Activated naive CD8-positive, alpha-beta T cell (primary cell): ENCODE results near the gene SUSD6.
"Not testable (repeated sequence)": the region's sequence is repeated elsewhere in the genome, so short reads cannot be mapped to it uniquely, and the experiment has no call there.

ENCODE experiments used
- H3K27ac Mint-ChIP-seq: one replicate; pipeline ENCODE4 v1.8.0; 2021; ENCODE audit warnings: mixed read lengths
- H3K27me3 Mint-ChIP-seq: one replicate; pipeline ENCODE4 v1.8.0; 2021; ENCODE audit warnings: mixed read lengths
- H3K36me3 Mint-ChIP-seq: one replicate; pipeline ENCODE4 v1.8.0; 2021; ENCODE audit warnings: mixed read lengths
- H3K4me1 Mint-ChIP-seq: one replicate; pipeline ENCODE4 v1.8.0; 2021; ENCODE audit warnings: low read depth, mixed read lengths
- H3K4me3 Mint-ChIP-seq: one replicate; pipeline ENCODE4 v1.8.0; 2021; ENCODE audit warnings: mild to moderate bottlenecking, mixed read lengths
- H3K9me3 Mint-ChIP-seq: one replicate; pipeline ENCODE4 v1.8.0; 2021; ENCODE audit warnings: low read depth, mixed read lengths

Gene SUSD6

GRCh38 chr14:69693145-69693544, 81.7 kb downstream of the SUSD6 start:
- Mint-ChIP-seq H3K9me3 (no peaks in the 10 kb centered on the region), H3K27me3 (no peaks in the 10 kb centered on the region), H3K36me3 (peaks cover 7% of the 10 kb centered on the region), H3K27ac (no peak overlapping the region), H3K4me3 (no peak overlapping the region), H3K4me1 (peaks cover 67% of the 10 kb centered on the region)

- Mint-ChIP-seq H3K36me3 (peaks cover 4% of the 10 kb centered on the region), H3K4me1 (peaks cover 71% of the 10 kb centered on the region), H3K9me3 (no peaks in the 10 kb centered on the region), H3K27ac (peak overlapping the region; percentile 35), H3K27me3 (no peaks in the 10 kb centered on the region), H3K4me3 (no peak overlapping the region)
These were observed 82.7 kb downstream of the SUSD6 start for GRCh38 chr14:69693801-69694729.

GRCh38 chr14:69694730-69695281, 83.4 kb downstream of the SUSD6 start:
- Mint-ChIP-seq H3K4me3 (no peak overlapping the region), H3K4me1 (peaks cover 77% of the 10 kb centered on the region), H3K36me3 (peaks cover 3% of the 10 kb centered on the region)

GRCh38 chr14:69695322-69696203, 84.2 kb downstream of the SUSD6 start:
- peak overlapping the region; percentile 30 for H3K27ac Mint-ChIP-seq
- H3K36me3 Mint-ChIP-seq: no peaks in the 10 kb centered on the region
- no peak overlapping the region for H3K4me3 Mint-ChIP-seq
- H3K9me3 Mint-ChIP-seq: no peaks in the 10 kb centered on the region
- no peaks in the 10 kb centered on the region for H3K27me3 Mint-ChIP-seq
- peaks cover 73% of the 10 kb centered on the region for H3K4me1 Mint-ChIP-seq

More at GRCh38 chr14:69694730-69695281, 83.4 kb downstream of the SUSD6 start:
- no peaks in the 10 kb centered on the region for H3K9me3 Mint-ChIP-seq
- peak overlapping the region; percentile 28 for H3K27ac Mint-ChIP-seq
- H3K27me3 Mint-ChIP-seq: no peaks in the 10 kb centered on the region

GRCh38 chr14:69696204-69696527, 84.8 kb downstream of the SUSD6 start:
- no peak overlapping the region for H3K4me3 Mint-ChIP-seq

GRCh38 chr14:69696633-69697557, 85.5 kb downstream of the SUSD6 start:
- Mint-ChIP-seq H3K4me3 (peak overlapping the region; percentile 6), H3K36me3 (no peaks in the 10 kb centered on the region), H3K27ac (peak overlapping the region; percentile 75), H3K4me1 (peaks cover 83% of the 10 kb centered on the region), H3K27me3 (no peaks in the 10 kb centered on the region), H3K9me3 (no peaks in the 10 kb centered on the region)

More at GRCh38 chr14:69696204-69696527, 84.8 kb downstream of the SUSD6 start:
- no peaks in the 10 kb centered on the region for H3K27me3 Mint-ChIP-seq
- H3K36me3 Mint-ChIP-seq: no peaks in the 10 kb centered on the region
- H3K4me1 Mint-ChIP-seq: peaks cover 78% of the 10 kb centered on the region
- no peaks in the 10 kb centered on the region for H3K9me3 Mint-ChIP-seq
- H3K27ac Mint-ChIP-seq: peak overlapping the region; percentile 30

GRCh38 chr14:69698572-69698971, 87.2 kb downstream of the SUSD6 start:
- peak overlapping the region; percentile 50 for H3K27ac Mint-ChIP-seq
- H3K36me3 Mint-ChIP-seq: peaks cover 2% of the 10 kb centered on the region
- H3K4me3 Mint-ChIP-seq: no peak overlapping the region
- H3K4me1 Mint-ChIP-seq: peaks cover 83% of the 10 kb centered on the region
- H3K9me3 Mint-ChIP-seq: no peaks in the 10 kb centered on the region
- H3K27me3 Mint-ChIP-seq: no peaks in the 10 kb centered on the region

- not testable (repeated sequence) for H3K27me3 Mint-ChIP-seq, H3K36me3 Mint-ChIP-seq, H3K9me3 Mint-ChIP-seq, H3K4me3 Mint-ChIP-seq
- peak overlapping the region; percentile 50 for H3K27ac Mint-ChIP-seq
- H3K4me1 Mint-ChIP-seq: peaks cover 82% of the 10 kb centered on the region
These were observed 87.8 kb downstream of the SUSD6 start for GRCh38 chr14:69699243-69699642.

- Mint-ChIP-seq H3K4me1 (peaks cover 76% of the 10 kb centered on the region), H3K9me3 (no peaks in the 10 kb centered on the region), H3K4me3 (no peak overlapping the region), H3K27ac (peak overlapping the region; percentile 18), H3K36me3 (peaks cover 8% of the 10 kb centered on the region), H3K27me3 (no peaks in the 10 kb centered on the region)
These were observed 88.4 kb downstream of the SUSD6 start for GRCh38 chr14:69699748-69700303.

GRCh38 chr14:69700575-69700974, 89.2 kb downstream of the SUSD6 start:
- H3K27ac Mint-ChIP-seq: peak overlapping the region; percentile 30
- H3K36me3 Mint-ChIP-seq: peaks cover 8% of the 10 kb centered on the region
- no peaks in the 10 kb centered on the region for H3K27me3 Mint-ChIP-seq
- no peaks in the 10 kb centered on the region for H3K9me3 Mint-ChIP-seq
- H3K4me1 Mint-ChIP-seq: peaks cover 68% of the 10 kb centered on the region
- no peak overlapping the region for H3K4me3 Mint-ChIP-seq

GRCh38 chr14:69701291-69701690, 89.9 kb downstream of the SUSD6 start:
- H3K9me3 Mint-ChIP-seq: no peaks in the 10 kb centered on the region
- peaks cover 8% of the 10 kb centered on the region for H3K36me3 Mint-ChIP-seq
- no peak overlapping the region for H3K4me3 Mint-ChIP-seq
- no peak overlapping the region for H3K27ac Mint-ChIP-seq
- H3K27me3 Mint-ChIP-seq: no peaks in the 10 kb centered on the region
- peaks cover 63% of the 10 kb centered on the region for H3K4me1 Mint-ChIP-seq

- Mint-ChIP-seq H3K9me3 (no peaks in the 10 kb centered on the region), H3K27me3 (no peaks in the 10 kb centered on the region), H3K36me3 (peaks cover 10% of the 10 kb centered on the region), H3K27ac (no peak overlapping the region), H3K4me3 (no peak overlapping the region), H3K4me1 (peaks cover 57% of the 10 kb centered on the region)
These were observed 90.5 kb downstream of the SUSD6 start for GRCh38 chr14:69701857-69702256.

GRCh38 chr14:69703047-69704039, 91.9 kb downstream of the SUSD6 start:
- Mint-ChIP-seq H3K27ac (peak overlapping the region; percentile 35), H3K4me3 (no peak overlapping the region), H3K27me3 (no peaks in the 10 kb centered on the region), H3K9me3 (no peaks in the 10 kb centered on the region), H3K4me1 (peaks cover 46% of the 10 kb centered on the region), H3K36me3 (peaks cover 13% of the 10 kb centered on the region)
